ENCODE measurements around the gene PMVK. TPM values are rescaled to one million over a fixed set of nuclear protein-coding genes. Genes with fewer than 3 reads are reported as not detected.

PMVK gene
- total RNA-seq, 2 experiments from 2014 or later = 40.7 to 41.8 TPM

DNA sequence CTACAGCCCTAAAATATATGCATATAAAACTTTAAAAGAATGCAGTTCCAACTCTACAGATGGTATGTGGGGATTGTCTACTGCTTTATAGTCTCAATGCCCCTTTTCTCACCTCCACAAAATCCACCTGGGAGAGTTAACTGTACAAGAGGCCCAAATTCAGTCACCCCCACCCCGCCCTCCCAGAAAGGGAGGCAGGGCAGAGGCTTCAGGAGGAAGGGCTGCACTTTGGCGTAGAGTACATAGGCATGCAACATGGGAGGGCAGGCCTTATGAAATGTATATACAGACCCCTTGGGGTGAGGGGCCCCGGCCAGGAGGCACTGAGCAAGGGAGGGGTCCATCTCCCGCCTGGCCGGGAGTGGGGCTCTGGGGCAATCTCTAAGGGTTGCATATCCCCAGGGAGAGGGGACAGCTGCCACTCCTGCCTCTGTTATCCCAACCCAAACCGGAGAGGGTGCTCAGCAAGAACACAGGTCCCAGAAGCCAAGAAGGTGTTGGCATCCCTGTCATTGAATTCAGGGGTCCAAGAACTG lies 26.3 kb upstream of the PMVK start:
- no peaks in the 10 kb centered on the region for H3K27me3 Mint-ChIP-seq
- H3K36me3 Mint-ChIP-seq (ENCODE audit: low read depth) = peaks cover 69% of the 10 kb centered on the region
- peaks cover 54% of the 10 kb centered on the region for H3K4me1 Mint-ChIP-seq
- H3K4me3 Mint-ChIP-seq = peak overlapping the region; percentile 88
- peak overlapping the region; percentile 85 for H3K27ac Mint-ChIP-seq
- ChIA-PET POLR2A (interaction anchor here (1.3 to 4.3 kb wide), 8 partner anchors 8 to 47 kb away, joined by 4 to 62 read pairs (median 21); partner anchors contain the start of genes CKS1B, FLAD1, PMVK and SHC1), CTCF (interaction anchor here (1.7 to 4.3 kb wide), 3 partner anchors 10 to 54 kb away, joined by 4 to 24 read pairs (median 16); partner anchors contain the start of genes CKS1B and FLAD1)
- DNase-seq = no peak
- H3K9me3 Mint-ChIP-seq = no peaks in the 10 kb centered on the region

GRCh38 chr1:154962156-154962749 lies 25.7 kb upstream of the PMVK start:
- DNase-seq = no peak
- no peaks in the 10 kb centered on the region for H3K27me3 Mint-ChIP-seq
- POLR2A ChIA-PET = interaction anchor here (1.3 to 4.3 kb wide), 11 partner anchors 9 to 60 kb away, joined by 3 to 62 read pairs (median 12); partner anchors contain the start of genes CKS1B, FLAD1, PMVK and SHC1
- no peaks in the 10 kb centered on the region for H3K9me3 Mint-ChIP-seq
- CTCF ChIA-PET = interaction anchor here (1.2 to 4.3 kb wide), 7 partner anchors 11 to 403 kb away, joined by 3 to 24 read pairs (median 4); partner anchors contain the start of genes CKS1B, FLAD1 and LENEP
- peaks cover 52% of the 10 kb centered on the region for H3K4me1 Mint-ChIP-seq
- H3K27ac Mint-ChIP-seq = peak overlapping the region; percentile 85
- H3K4me3 Mint-ChIP-seq = peak overlapping the region; percentile 88
- peaks cover 66% of the 10 kb centered on the region for H3K36me3 Mint-ChIP-seq (ENCODE audit: low read depth)

DNA sequence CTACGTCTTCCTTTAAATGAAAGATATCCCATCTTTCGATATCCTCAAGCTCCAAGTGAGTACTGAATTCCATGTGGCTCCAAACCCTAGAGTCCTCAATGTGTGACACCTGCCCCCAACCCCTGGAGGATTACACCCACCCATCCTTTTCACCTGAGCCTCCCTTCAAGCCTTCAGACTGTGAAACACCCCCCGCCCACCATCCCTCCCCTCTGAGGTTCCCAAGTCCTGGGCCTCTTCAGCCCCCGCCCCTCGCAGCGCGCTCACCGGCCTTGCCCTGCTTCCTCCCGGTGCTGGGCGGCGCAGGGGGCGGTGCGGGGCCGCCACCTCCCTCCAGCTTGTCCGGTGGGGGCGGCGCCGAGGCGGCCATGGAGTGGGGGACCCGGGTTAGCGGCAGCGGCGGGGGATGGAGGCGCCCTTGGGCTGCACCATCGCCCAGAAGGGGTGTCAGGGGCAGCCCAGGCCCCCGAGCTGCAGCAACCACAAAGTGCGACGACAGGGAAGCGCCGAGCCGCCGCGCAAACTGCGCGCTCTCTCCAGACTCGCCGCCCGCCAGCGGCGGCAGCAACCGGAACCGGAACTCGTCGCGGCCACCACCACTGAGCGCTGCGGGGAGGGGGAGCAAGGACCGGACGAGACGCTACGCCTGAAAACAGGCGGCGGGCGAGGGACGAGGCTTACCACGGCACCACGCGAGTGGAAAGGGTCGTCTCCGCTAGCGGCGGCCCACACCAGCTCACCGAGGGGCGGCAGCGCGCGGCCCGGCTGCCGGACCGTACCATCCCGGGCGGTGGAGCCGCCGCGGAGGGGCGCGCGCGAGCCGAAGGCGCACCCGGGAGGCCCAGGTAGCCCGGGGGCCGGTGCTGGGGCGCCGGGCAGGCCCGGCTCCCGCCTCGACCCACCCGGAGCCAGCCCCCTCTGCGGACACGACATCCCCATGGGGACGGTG lies 25.0 kb upstream of the PMVK start, which contains the start of gene PYGO2:
Gene PYGO2 (minus strand): TSS at position 576 of the 949 bp plus-strand sequence. CDS start 206 bp downstream, at position 370.
- POLR2A ChIA-PET = interaction anchor here (0.7 to 4.3 kb wide), 14 partner anchors 9 to 232 kb away, joined by 3 to 62 read pairs (median 6); partner anchors contain the start of genes CKS1B, FLAD1, PMVK and SHC1
- no peaks in the 10 kb centered on the region for H3K27me3 Mint-ChIP-seq
- H3K9me3 Mint-ChIP-seq = no peaks in the 10 kb centered on the region
- peaks cover 58% of the 10 kb centered on the region for H3K4me1 Mint-ChIP-seq
- DNase-seq = peak; percentile 83
- H3K27ac Mint-ChIP-seq = peak within 1 kb of the TSS; percentile 89
- peak within 1 kb of the TSS; percentile 97 for H3K4me3 Mint-ChIP-seq
- H3K36me3 Mint-ChIP-seq (ENCODE audit: low read depth) = peaks cover 58% of the 10 kb centered on the region
- CTCF ChIA-PET = interaction anchor here (0.5 to 4.3 kb wide), 16 partner anchors 11 to 847 kb away, joined by 3 to 24 read pairs (median 4); partner anchors contain the start of genes ADAM15, CKS1B, FLAD1 and LENEP

DNA sequence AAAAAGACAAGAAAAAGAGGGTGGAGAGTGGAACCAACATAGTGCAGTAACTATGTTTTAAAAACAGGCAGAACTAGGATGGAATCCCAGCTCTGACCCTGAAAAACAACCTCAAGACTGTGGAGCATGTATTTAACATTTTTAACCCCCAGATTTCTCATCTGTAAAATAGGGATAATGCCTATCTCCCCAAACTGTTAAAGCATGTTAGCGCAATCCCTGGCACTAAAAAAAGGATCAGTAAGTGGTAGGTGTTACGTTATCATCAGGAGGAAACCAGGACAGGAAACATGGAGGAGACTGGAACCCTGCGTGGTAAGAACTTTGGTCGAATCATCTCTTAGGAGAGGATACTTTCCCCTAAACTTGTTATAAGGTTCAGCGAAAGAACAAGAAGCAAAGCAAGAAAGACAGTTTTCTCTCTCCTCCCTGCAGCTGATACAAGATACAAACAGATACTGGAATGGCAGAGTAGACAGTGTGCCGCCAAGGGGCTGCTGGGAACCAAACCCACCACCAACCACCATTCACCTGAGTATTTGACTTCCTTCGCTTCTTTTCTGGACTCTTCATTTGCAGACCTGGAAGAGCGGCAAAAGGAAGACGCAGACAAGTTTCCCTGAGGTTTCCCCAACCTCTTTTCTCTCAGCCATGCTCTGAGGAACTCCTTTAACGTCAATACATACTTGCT lies 24.1 kb upstream of the PMVK start:
- peaks cover 51% of the 10 kb centered on the region for H3K36me3 Mint-ChIP-seq (ENCODE audit: low read depth)
- H3K4me3 Mint-ChIP-seq = peak overlapping the region; percentile 97
- no peaks in the 10 kb centered on the region for H3K9me3 Mint-ChIP-seq
- no peaks in the 10 kb centered on the region for H3K27me3 Mint-ChIP-seq
- ChIA-PET CTCF (interaction anchor here (0.5 to 4.3 kb wide), 14 partner anchors 12 to 846 kb away, joined by 3 to 24 read pairs (median 3); partner anchors contain the start of genes ADAM15, CKS1B and LENEP), POLR2A (interaction anchor here (0.7 to 4.3 kb wide), 17 partner anchors 8 to 233 kb away, joined by 3 to 62 read pairs (median 6); partner anchors contain the start of genes CKS1B, FLAD1, PMVK and SHC1)
- peak overlapping the region; percentile 89 for H3K27ac Mint-ChIP-seq
- peaks cover 67% of the 10 kb centered on the region for H3K4me1 Mint-ChIP-seq
- DNase-seq = no peak

DNA sequence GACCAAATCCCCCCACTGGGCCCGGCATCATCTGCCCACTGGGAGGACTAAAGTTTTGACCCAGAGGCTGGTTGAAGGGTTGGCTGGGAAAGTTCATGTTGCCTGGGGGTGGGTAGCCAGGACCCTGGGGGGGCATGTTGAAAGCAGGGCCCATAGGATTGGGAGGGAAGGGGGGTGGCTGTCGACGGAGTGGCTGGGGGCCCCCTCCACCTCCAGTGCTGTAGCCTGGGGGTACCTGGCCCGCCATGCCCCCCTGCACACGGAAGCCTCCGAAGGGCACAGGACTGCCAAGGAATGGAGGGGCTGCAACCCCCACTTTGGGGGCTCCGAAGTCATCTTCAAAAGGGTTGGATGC lies 22.9 kb upstream of the PMVK start:
- CTCF ChIA-PET = interaction anchor here (0.8 to 2.0 kb wide), 4 partner anchors 14 to 125 kb away, joined by 3 to 6 read pairs (median 3); no protein-coding TSS in a partner anchor
- Mint-ChIP-seq H3K9me3 (no peaks in the 10 kb centered on the region), H3K4me3 (peak overlapping the region; percentile 97), H3K4me1 (peaks cover 72% of the 10 kb centered on the region), H3K27me3 (no peaks in the 10 kb centered on the region), H3K27ac (no peak overlapping the region), H3K36me3 (ENCODE audit: low read depth) (peaks cover 49% of the 10 kb centered on the region)
- POLR2A ChIA-PET = interaction anchor here (1.2 to 4.3 kb wide), 5 partner anchors 7 to 57 kb away, joined by 3 to 62 read pairs (median 21); partner anchors contain the start of genes CKS1B and SHC1
- no peak for DNase-seq

DNA sequence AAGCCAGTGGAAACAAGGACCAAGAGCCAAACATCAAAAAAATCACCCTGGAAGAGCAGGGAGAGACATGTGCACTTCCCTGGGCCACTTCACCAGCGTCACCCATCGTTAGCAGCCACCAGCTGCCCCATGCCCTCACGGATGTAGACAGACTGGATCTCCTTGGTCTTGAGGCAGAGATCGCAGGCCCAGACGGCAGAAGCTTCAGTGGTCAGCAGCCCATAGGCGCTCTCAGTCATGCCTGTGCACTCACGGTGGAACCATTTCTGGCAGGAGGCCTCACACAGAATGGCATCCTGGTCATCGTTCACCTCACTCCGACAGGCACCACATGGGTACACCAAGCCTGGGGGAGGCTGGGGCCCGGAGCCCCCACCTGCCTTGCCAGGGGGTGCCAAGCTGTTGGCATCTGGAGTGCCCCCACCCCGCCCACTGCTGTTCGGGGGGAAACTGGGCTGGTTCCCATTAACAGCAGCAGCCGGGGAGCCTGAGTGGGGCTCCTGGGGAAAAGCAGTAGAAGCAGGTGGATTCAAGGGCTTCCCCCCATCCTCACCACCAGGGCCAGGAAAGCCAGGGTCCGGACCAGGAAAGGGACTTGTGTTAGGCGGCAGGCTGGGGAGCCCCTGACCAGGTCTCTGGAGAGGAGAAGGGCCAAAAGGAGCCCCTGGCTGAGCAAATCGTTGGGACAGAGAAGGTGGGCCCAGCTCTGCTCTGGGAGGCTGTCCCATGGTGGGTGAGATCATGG lies 22.3 kb upstream of the PMVK start:
- no peak for DNase-seq
- Mint-ChIP-seq H3K27me3 (no peaks in the 10 kb centered on the region), H3K27ac (peak overlapping the region; percentile 49), H3K36me3 (ENCODE audit: low read depth) (peaks cover 52% of the 10 kb centered on the region), H3K9me3 (no peaks in the 10 kb centered on the region), H3K4me3 (no peak overlapping the region), H3K4me1 (peaks cover 76% of the 10 kb centered on the region)
- ChIA-PET POLR2A (interaction anchor here (0.8 to 4.3 kb wide), 2 partner anchors 17 to 53 kb away, joined by 3 to 62 read pairs; partner anchors contain the start of gene CKS1B), CTCF (interaction anchor here (1.0 to 1.2 kb wide), 2 partner anchors 15 kb away, joined by 3 read pairs; no protein-coding TSS in a partner anchor)

GRCh38 chr1:154958036-154958435 lies 21.5 kb upstream of the PMVK start:
- peak overlapping the region; percentile 54 for H3K27ac Mint-ChIP-seq
- H3K9me3 Mint-ChIP-seq = no peaks in the 10 kb centered on the region
- POLR2A ChIA-PET = interaction anchor here (0.8 kb wide), 1 partner anchor 54 kb away, joined by 3 read pairs; no protein-coding TSS in a partner anchor
- H3K36me3 Mint-ChIP-seq (ENCODE audit: low read depth) = peaks cover 51% of the 10 kb centered on the region
- H3K4me3 Mint-ChIP-seq = no peak overlapping the region
- no peak for DNase-seq
- H3K27me3 Mint-ChIP-seq = no peaks in the 10 kb centered on the region
- CTCF ChIA-PET = no interaction called here
- peaks cover 76% of the 10 kb centered on the region for H3K4me1 Mint-ChIP-seq

DNA sequence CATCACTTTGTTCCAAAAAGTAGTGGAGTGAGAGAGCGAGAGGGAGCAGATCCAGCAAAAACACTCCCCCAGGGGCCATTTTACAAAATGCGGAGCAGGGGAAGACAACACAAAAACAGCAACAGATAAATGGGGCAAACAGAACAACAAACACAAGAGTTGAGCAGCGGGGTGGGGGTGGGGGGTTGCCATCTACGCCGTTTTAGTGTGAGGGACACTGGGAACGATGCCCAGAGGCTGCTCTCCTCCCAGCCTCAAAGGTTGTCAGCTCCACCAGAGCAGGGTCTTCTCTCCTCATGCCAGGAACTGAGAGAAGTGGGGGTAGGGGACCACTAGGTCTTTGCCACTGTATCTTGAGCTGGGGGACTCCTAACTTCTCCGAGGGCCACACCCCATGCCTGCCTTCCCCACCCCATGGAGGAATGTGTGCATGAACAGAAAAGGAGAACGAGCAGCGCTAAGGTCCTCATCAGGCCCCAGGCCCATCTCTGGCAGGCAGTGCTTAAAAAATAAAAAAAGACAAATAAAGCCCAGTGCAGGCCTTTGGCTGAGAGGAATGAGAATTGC lies 20.7 kb upstream of the PMVK start:
- Mint-ChIP-seq H3K27ac (peak overlapping the region; percentile 97), H3K27me3 (no peaks in the 10 kb centered on the region), H3K4me1 (peaks cover 76% of the 10 kb centered on the region), H3K4me3 (no peak overlapping the region), H3K9me3 (no peaks in the 10 kb centered on the region), H3K36me3 (ENCODE audit: low read depth) (peaks cover 52% of the 10 kb centered on the region)
- no peak for DNase-seq
- ChIA-PET CTCF (interaction anchor here (2.4 to 2.9 kb wide), 2 partner anchors 20 to 42 kb away, joined by 12 to 16 read pairs; partner anchors contain the start of gene PMVK), POLR2A (interaction anchor here (1.0 to 3.2 kb wide), 3 partner anchors 27 to 49 kb away, joined by 3 to 20 read pairs (median 11); partner anchors contain the start of gene FLAD1)

GRCh38 chr1:154956544-154956941 lies 20.0 kb upstream of the PMVK start:
- DNase-seq = no peak
- ChIA-PET POLR2A (interaction anchor here (0.9 to 3.2 kb wide), 7 partner anchors 9 to 61 kb away, joined by 3 to 46 read pairs (median 11); partner anchors contain the start of genes CKS1B, FLAD1 and SHC1), CTCF (interaction anchor here (1.0 to 2.9 kb wide), 8 partner anchors 11 to 128 kb away, joined by 3 to 16 read pairs (median 6); partner anchors contain the start of genes PMVK and SHC1)

DNA sequence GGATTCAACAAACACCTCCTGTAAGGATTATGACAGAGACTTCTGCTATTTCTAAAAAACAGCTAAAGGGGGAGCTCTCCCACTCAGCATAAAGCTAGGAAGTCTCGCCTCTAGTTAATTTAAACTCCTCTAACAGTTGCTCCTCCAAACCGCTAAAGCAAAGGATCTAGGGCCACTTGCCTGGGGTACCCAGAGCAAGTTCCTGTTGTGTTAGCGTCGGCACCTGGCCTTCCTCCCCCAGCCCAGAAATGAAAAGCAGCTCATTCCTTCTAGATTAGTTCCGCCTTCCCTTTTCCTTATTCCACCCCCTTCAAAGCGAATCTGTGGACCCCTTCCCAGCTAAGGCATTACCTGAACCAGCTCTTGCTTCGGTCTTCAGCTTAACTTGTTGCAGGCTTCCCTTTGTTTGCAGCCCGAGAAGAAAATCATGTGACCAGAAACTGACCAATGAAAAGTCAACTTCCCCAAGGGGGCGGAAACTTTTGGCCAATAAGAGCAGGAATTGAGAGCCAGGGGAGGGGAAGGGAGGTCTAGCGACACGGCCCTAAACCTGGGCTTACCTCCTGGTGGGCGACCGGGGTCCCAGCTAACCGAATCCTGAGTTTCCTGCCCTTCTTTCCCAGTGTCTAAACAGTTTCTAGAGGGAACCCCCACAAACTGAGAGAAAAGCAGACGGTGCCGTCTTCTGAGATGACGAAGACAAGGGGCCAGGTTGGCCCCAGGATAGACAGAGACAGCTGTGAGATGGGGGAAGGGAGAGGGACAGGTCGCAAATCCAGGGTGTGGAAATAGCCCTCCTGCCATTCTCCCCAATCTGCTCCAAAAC lies 19.4 kb upstream of the PMVK start, which contains the start of gene PBXIP1:
Gene PBXIP1 (minus strand): TSS at position 382 of the 826 bp plus-strand sequence. CDS start 2,378 bp downstream, outside the sequence.
- ChIA-PET POLR2A (interaction anchor here (0.9 to 3.2 kb wide), 12 partner anchors 8 to 125 kb away, joined by 3 to 46 read pairs (median 7); partner anchors contain the start of genes CKS1B, FLAD1 and SHC1), CTCF (interaction anchor here (0.7 to 2.9 kb wide), 13 partner anchors 10 to 396 kb away, joined by 3 to 27 read pairs (median 4); partner anchors contain the start of genes ADAM15, KRTCAP2, PMVK and SHC1)
- Mint-ChIP-seq H3K36me3 (ENCODE audit: low read depth) (peaks cover 57% of the 10 kb centered on the region), H3K4me1 (peaks cover 85% of the 10 kb centered on the region), H3K27me3 (no peaks in the 10 kb centered on the region), H3K9me3 (no peaks in the 10 kb centered on the region), H3K4me3 (peak within 1 kb of the TSS; percentile 96), H3K27ac (peak within 1 kb of the TSS; percentile 97)
- peak; percentile 88 for DNase-seq

More at GRCh38 chr1:154956544-154956941, 20.0 kb upstream of the PMVK start:
- peak overlapping the region; percentile 97 for H3K27ac Mint-ChIP-seq
- H3K9me3 Mint-ChIP-seq = no peaks in the 10 kb centered on the region
- peaks cover 55% of the 10 kb centered on the region for H3K36me3 Mint-ChIP-seq (ENCODE audit: low read depth)
- no peaks in the 10 kb centered on the region for H3K27me3 Mint-ChIP-seq
- H3K4me3 Mint-ChIP-seq = peak overlapping the region; percentile 96
- peaks cover 81% of the 10 kb centered on the region for H3K4me1 Mint-ChIP-seq

All from activated CD4-positive, alpha-beta memory T cell treated with anti-CD3 and anti-CD28 coated beads, Interleukin-2, amount 10 ng/mL, durations not matched to agents 7 days and 5 days (primary cell).